Subcutaneous adipose tissue (tissue), 4 donors: Measurements from ENCODE around the gene QARS1. TPM values are rescaled to one million over a fixed set of nuclear protein-coding genes. Genes with fewer than 3 reads are reported as not detected.

Experiments used
- CTCF ChIP-seq: fragments of 450-650 bp; IDR thresholded peaks from one replicate; pipeline ENCODE4 v1.5.1; 2016; ENCODE audit warnings: low read depth, mild to moderate bottlenecking, control low read depth, antibody characterized with exemption, moderate library complexity
- total RNA-seq, 4 donors: library from RNA; depleted of rRNA; stranded (reverse); fragments of >200 nt; gene quantifications; one replicate each; pipeline ENCODE4 v1.1.0, GENCODE V29; 2016

Gene QARS1
- total RNA-seq, 4 donors from 2014 or later, result 198 to 233 (median 211) TPM

GRCh38 chr3:49133226-49133951, 28.8 kb upstream of the QARS1 start:
- no peak for TF ChIP-seq CTCF

- no peak for TF ChIP-seq CTCF
Observed at GRCh38 chr3:49132437-49133225, 28.1 kb upstream of the QARS1 start, which contains the start of gene LAMB2. LAMB2 (minus strand) TSS chr3:49133050; CDS start chr3:49132867, 183 bp downstream.

GRCh38 chr3:49132073-49132436, 27.5 kb upstream of the QARS1 start:
- no peak for TF ChIP-seq CTCF

- no peak for TF ChIP-seq CTCF
Observed at GRCh38 chr3:49131576-49131975, 27.0 kb upstream of the QARS1 start.

- TF ChIP-seq CTCF, result no peak
Observed at GRCh38 chr3:49131040-49131439, 26.5 kb upstream of the QARS1 start.

GRCh38 chr3:49124991-49125670, 20.6 kb upstream of the QARS1 start:
- TF ChIP-seq CTCF, result no peak

GRCh38 chr3:49124203-49124602, 19.6 kb upstream of the QARS1 start:
- TF ChIP-seq CTCF, result no peak
